Liver (tissue), 3 donors: ENCODE measurements around the gene SRC.

Experiments
- EGR1 ChIP-seq, 2 donors: IDR thresholded peaks; 2 replicates each; pipeline ENCODE4 v1.6.1; 2016 to 2018; ENCODE audit warnings: antibody characterized with exemption in 2 of 2, low read depth in 2 of 2
- FOXA1 ChIP-seq: IDR thresholded peaks from 2 replicates; pipeline ENCODE4 v1.6.1; 2016; ENCODE audit warnings: antibody characterized with exemption
- GABPA ChIP-seq, 2 donors: IDR thresholded peaks in 1 of 2; conservative IDR thresholded peaks in 1 of 2; 2 replicates each; pipeline ENCODE4 v1.6.1; 2016; ENCODE audit warnings: antibody characterized with exemption in 2 of 2, mild to moderate bottlenecking in 1 of 2, moderate library complexity in 1 of 2
- JUND ChIP-seq, 2 donors: IDR thresholded peaks; 2 replicates each; pipeline ENCODE4 v1.6.1; 2016; ENCODE audit warnings: antibody characterized with exemption in 2 of 2
- SP1 ChIP-seq: IDR thresholded peaks from 2 replicates; pipeline ENCODE4 v1.6.1; 2018; ENCODE audit warnings: antibody characterized with exemption, mild to moderate bottlenecking
- TAF1 ChIP-seq: conservative IDR thresholded peaks from 2 replicates; pipeline ENCODE4 v1.6.1; 2016; ENCODE audit warnings: antibody characterized with exemption, mild to moderate bottlenecking
- YY1 ChIP-seq: IDR thresholded peaks from 2 replicates; pipeline ENCODE4 v1.6.1; 2016; ENCODE audit warnings: antibody characterized with exemption, mild to moderate bottlenecking
- TF ChIP-seq, protein P1 (sequence below): fragments of 150-350 bp; IDR thresholded peaks from 2 replicates; pipeline ENCODE4 v1.5.1; 2017; ENCODE audit warnings: improper control_type of control experiment, low read depth, low read length; ENCODE audit not compliant: missing input control
- TF ChIP-seq, protein P2 (sequence below): IDR thresholded peaks from 2 replicates; pipeline ENCODE4 v1.6.1; 2016; ENCODE audit warnings: antibody characterized with exemption, mild to moderate bottlenecking
- TF ChIP-seq, protein P3 (sequence below): IDR thresholded peaks from 2 replicates; pipeline ENCODE4 v1.6.1; 2016; ENCODE audit warnings: antibody characterized with exemption
- TF ChIP-seq, protein P4 (sequence below): IDR thresholded peaks from 2 replicates; pipeline ENCODE4 v1.6.1; 2016; ENCODE audit warnings: antibody characterized with exemption
- donor health status: healthy.
- donor health status: healthy.

DNA sequence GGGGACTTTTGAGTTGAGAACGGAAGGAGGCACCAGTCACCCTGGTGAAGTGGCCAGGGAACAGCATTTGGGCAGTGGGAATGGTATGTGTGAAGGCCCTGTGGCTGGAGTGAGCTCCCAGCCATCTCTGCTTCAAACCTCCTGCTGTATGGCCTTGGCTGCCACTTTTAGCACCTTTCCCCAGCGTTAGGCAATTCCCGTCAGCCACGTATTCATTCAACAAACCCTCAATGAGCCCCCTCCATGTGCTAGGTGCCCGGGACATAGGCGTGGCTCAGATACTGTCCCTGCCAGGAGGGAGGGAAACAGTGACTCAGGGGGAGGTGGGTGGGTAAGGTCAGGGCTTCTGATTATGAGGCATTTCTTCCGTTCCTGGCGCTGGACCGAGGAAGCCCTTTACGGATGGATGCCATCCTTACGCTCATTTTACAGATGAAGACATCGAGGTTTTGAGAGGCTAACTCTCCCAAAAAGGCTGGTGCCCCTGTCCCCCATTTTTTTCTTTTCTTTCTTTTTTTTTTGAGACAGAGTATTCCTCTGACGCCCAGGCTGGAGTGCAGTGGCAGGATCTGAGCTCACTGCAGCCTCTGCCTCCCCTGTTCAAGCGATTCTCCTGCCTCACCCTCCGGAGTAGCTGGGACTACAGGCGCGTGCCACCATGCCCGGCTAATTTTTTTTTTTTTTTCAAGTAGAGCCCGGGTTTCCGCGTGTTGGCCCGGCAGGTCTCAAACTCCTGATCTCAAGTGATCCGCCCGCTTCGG, 37.5 kb downstream of the SRC start:
- TF ChIP-seq, protein P1, sequence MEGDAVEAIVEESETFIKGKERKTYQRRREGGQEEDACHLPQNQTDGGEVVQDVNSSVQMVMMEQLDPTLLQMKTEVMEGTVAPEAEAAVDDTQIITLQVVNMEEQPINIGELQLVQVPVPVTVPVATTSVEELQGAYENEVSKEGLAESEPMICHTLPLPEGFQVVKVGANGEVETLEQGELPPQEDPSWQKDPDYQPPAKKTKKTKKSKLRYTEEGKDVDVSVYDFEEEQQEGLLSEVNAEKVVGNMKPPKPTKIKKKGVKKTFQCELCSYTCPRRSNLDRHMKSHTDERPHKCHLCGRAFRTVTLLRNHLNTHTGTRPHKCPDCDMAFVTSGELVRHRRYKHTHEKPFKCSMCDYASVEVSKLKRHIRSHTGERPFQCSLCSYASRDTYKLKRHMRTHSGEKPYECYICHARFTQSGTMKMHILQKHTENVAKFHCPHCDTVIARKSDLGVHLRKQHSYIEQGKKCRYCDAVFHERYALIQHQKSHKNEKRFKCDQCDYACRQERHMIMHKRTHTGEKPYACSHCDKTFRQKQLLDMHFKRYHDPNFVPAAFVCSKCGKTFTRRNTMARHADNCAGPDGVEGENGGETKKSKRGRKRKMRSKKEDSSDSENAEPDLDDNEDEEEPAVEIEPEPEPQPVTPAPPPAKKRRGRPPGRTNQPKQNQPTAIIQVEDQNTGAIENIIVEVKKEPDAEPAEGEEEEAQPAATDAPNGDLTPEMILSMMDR, result no peak
- TF ChIP-seq, protein P2, sequence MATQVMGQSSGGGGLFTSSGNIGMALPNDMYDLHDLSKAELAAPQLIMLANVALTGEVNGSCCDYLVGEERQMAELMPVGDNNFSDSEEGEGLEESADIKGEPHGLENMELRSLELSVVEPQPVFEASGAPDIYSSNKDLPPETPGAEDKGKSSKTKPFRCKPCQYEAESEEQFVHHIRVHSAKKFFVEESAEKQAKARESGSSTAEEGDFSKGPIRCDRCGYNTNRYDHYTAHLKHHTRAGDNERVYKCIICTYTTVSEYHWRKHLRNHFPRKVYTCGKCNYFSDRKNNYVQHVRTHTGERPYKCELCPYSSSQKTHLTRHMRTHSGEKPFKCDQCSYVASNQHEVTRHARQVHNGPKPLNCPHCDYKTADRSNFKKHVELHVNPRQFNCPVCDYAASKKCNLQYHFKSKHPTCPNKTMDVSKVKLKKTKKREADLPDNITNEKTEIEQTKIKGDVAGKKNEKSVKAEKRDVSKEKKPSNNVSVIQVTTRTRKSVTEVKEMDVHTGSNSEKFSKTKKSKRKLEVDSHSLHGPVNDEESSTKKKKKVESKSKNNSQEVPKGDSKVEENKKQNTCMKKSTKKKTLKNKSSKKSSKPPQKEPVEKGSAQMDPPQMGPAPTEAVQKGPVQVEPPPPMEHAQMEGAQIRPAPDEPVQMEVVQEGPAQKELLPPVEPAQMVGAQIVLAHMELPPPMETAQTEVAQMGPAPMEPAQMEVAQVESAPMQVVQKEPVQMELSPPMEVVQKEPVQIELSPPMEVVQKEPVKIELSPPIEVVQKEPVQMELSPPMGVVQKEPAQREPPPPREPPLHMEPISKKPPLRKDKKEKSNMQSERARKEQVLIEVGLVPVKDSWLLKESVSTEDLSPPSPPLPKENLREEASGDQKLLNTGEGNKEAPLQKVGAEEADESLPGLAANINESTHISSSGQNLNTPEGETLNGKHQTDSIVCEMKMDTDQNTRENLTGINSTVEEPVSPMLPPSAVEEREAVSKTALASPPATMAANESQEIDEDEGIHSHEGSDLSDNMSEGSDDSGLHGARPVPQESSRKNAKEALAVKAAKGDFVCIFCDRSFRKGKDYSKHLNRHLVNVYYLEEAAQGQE, result no peak
- TF ChIP-seq, protein P3, sequence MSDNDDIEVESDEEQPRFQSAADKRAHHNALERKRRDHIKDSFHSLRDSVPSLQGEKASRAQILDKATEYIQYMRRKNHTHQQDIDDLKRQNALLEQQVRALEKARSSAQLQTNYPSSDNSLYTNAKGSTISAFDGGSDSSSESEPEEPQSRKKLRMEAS, result no peak
- TF ChIP-seq JUND (IDR thresholded peaks at IDR 0.05), result no peak
- TF ChIP-seq, protein P4, sequence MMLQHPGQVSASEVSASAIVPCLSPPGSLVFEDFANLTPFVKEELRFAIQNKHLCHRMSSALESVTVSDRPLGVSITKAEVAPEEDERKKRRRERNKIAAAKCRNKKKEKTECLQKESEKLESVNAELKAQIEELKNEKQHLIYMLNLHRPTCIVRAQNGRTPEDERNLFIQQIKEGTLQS, result no peak
- TF ChIP-seq FOXA1, result no peak
- no peak for TF ChIP-seq YY1
- TF ChIP-seq SP1, result no peak
- TF ChIP-seq EGR1 (IDR thresholded peaks at IDR 0.05; ENCODE audit: low read depth in 2 of 2), result no peak
- no peak for TF ChIP-seq TAF1
- no peak for TF ChIP-seq GABPA (IDR thresholded peaks at IDR 0.05 in 1 of 2, conservative IDR thresholded peaks at IDR 0.05 in 1 of 2)
